Neuron (in vitro differentiated cells): ENCODE results near the gene HOXD4.

Experiments used
- H2AFZ ChIP-seq: one replicate; pipeline ENCODE4 v1.6.1; 2013; ENCODE audit warnings: low read depth, mild to moderate bottlenecking, inconsistent platforms, low read length, moderate library complexity
- H3K27me3 ChIP-seq: one replicate; pipeline ENCODE4 v1.6.1; 2013; ENCODE audit warnings: low read length; ENCODE audit not compliant: insufficient read depth
- H3K36me3 ChIP-seq: one replicate; pipeline ENCODE4 v1.6.1; 2013; ENCODE audit warnings: low read length; ENCODE audit not compliant: insufficient read depth
- H3K4me1 ChIP-seq: one replicate; pipeline ENCODE4 v1.6.1; 2013; ENCODE audit warnings: low read length; ENCODE audit not compliant: insufficient read depth
- H3K4me3 ChIP-seq: 2 replicates; pipeline ENCODE4 v1.5.1; 2013; ENCODE audit warnings: mild to moderate bottlenecking, low read length, moderate library complexity
- H3K9me3 ChIP-seq: one replicate; pipeline ENCODE4 v1.6.1; 2013; ENCODE audit warnings: low read length

HOXD4 gene

GRCh38 chr2:176156807-176157498, 5.6 kb downstream of the HOXD4 start, which contains the start of gene HOXD3:
Gene HOXD3, plus strand, starts transcription at chr2:176157307. Its CDS starts 11,808 bp downstream, at chr2:176169115.
- no peaks in the 10 kb centered on the region for H3K36me3 ChIP-seq
- peaks cover 94% of the 10 kb centered on the region for H3K27me3 ChIP-seq
- peak within 1 kb of the TSS; percentile 42 for H3K4me3 ChIP-seq
- H2AFZ ChIP-seq, result peak within 1 kb of the TSS; percentile 80
- peaks cover 18% of the 10 kb centered on the region for H3K4me1 ChIP-seq
- peaks cover 5% of the 10 kb centered on the region for H3K9me3 ChIP-seq

GRCh38 chr2:176157499-176158185, 6.3 kb downstream of the HOXD4 start:
- peak overlapping the region; percentile 80 for H2AFZ ChIP-seq
- peaks cover 5% of the 10 kb centered on the region for H3K9me3 ChIP-seq
- peak overlapping the region; percentile 42 for H3K4me3 ChIP-seq

GRCh38 chr2:176158186-176158591, 6.8 kb downstream of the HOXD4 start:
- peaks cover 95% of the 10 kb centered on the region for H3K27me3 ChIP-seq
- H3K4me1 ChIP-seq, result peaks cover 18% of the 10 kb centered on the region
- H3K9me3 ChIP-seq, result peaks cover 5% of the 10 kb centered on the region
- no peaks in the 10 kb centered on the region for H3K36me3 ChIP-seq
- peak overlapping the region; percentile 42 for H3K4me3 ChIP-seq
- H2AFZ ChIP-seq, result peak overlapping the region; percentile 80

More at GRCh38 chr2:176157499-176158185, 6.3 kb downstream of the HOXD4 start:
- Histone ChIP-seq H3K27me3 (peaks cover 95% of the 10 kb centered on the region), H3K36me3 (no peaks in the 10 kb centered on the region), H3K4me1 (peaks cover 18% of the 10 kb centered on the region)

- Histone ChIP-seq H3K4me3 (no peak overlapping the region), H3K9me3 (peaks cover 8% of the 10 kb centered on the region), H3K36me3 (no peaks in the 10 kb centered on the region), H3K27me3 (peaks cover 96% of the 10 kb centered on the region), H3K4me1 (peaks cover 18% of the 10 kb centered on the region), H2AFZ (peak overlapping the region; percentile 33)
Measured at GRCh38 chr2:176158855-176159662, 7.7 kb downstream of the HOXD4 start.

GRCh38 chr2:176159663-176160250, 8.4 kb downstream of the HOXD4 start:
- Histone ChIP-seq H3K9me3 (peaks cover 12% of the 10 kb centered on the region), H3K4me1 (peaks cover 18% of the 10 kb centered on the region), H3K36me3 (no peaks in the 10 kb centered on the region), H2AFZ (peak overlapping the region; percentile 33), H3K4me3 (no peak overlapping the region), H3K27me3 (peaks cover 96% of the 10 kb centered on the region)

GRCh38 chr2:176160251-176160985, 9.1 kb downstream of the HOXD4 start:
- Histone ChIP-seq H3K36me3 (no peaks in the 10 kb centered on the region), H3K9me3 (peaks cover 12% of the 10 kb centered on the region), H3K4me1 (peaks cover 18% of the 10 kb centered on the region), H3K4me3 (no peak overlapping the region), H3K27me3 (peaks cover 96% of the 10 kb centered on the region), H2AFZ (peak overlapping the region; percentile 33)

GRCh38 chr2:176160986-176161824, 9.9 kb downstream of the HOXD4 start:
- H3K9me3 ChIP-seq, result peaks cover 12% of the 10 kb centered on the region
- no peaks in the 10 kb centered on the region for H3K36me3 ChIP-seq
- H2AFZ ChIP-seq, result no peak overlapping the region
- peaks cover 96% of the 10 kb centered on the region for H3K27me3 ChIP-seq
- H3K4me3 ChIP-seq, result no peak overlapping the region
- peaks cover 18% of the 10 kb centered on the region for H3K4me1 ChIP-seq

GRCh38 chr2:176161825-176162626, 10.7 kb downstream of the HOXD4 start:
- H3K36me3 ChIP-seq, result no peaks in the 10 kb centered on the region
- peaks cover 12% of the 10 kb centered on the region for H3K9me3 ChIP-seq
- no peak overlapping the region for H2AFZ ChIP-seq
- H3K4me1 ChIP-seq, result peaks cover 15% of the 10 kb centered on the region
- H3K4me3 ChIP-seq, result no peak overlapping the region
- peaks cover 96% of the 10 kb centered on the region for H3K27me3 ChIP-seq

- no peak overlapping the region for H2AFZ ChIP-seq
- H3K27me3 ChIP-seq, result peaks cover 94% of the 10 kb centered on the region
- H3K4me3 ChIP-seq, result no peak overlapping the region
- no peaks in the 10 kb centered on the region for H3K36me3 ChIP-seq
- H3K4me1 ChIP-seq, result peaks cover 4% of the 10 kb centered on the region
- H3K9me3 ChIP-seq, result peaks cover 12% of the 10 kb centered on the region
Measured at GRCh38 chr2:176162911-176163671, 11.7 kb downstream of the HOXD4 start.

- Histone ChIP-seq H3K9me3 (peaks cover 12% of the 10 kb centered on the region), H2AFZ (no peak overlapping the region), H3K27me3 (peaks cover 90% of the 10 kb centered on the region), H3K4me3 (no peak overlapping the region), H3K36me3 (no peaks in the 10 kb centered on the region), H3K4me1 (no peaks in the 10 kb centered on the region)
Measured at GRCh38 chr2:176163672-176164056, 12.3 kb downstream of the HOXD4 start.
